ENCODE results near the gene DMD. TPM values are rescaled to one million over a fixed set of nuclear protein-coding genes. Genes with fewer than 3 reads are reported as not detected.

Gene DMD
- total and polyA plus RNA-seq, 2 of the 13 experiments (the other 11 are each of a cell fraction or from before 2014, with no cell fraction given): 17.6 to 25.9 TPM

- H3K9me3 ChIP-seq (ENCODE audit: low read length): no peaks in the 10 kb centered on the region
- no peak overlapping the region for H3K9ac ChIP-seq (ENCODE audit: insufficient read depth, low read depth, low read length)
- no peaks in the 10 kb centered on the region for H3K36me3 ChIP-seq (replicated peaks in 1 of 2; ENCODE audit: control insufficient read depth in 1 of 2, insufficient read depth in 2 of 2, low read length in 2 of 2)
- intact Hi-C loops (cut with micrococcal nuclease; ENCODE audit: unreplicated experiment): no loop called here
- WGBS (ENCODE audit: low lambda C conversion rate): 34% methylated on average over 5 of the region's 5 CpGs
- H3K79me2 ChIP-seq (ENCODE audit: insufficient read depth, low read length): no peaks in the 10 kb centered on the region
- no peak overlapping the region for H3K27ac ChIP-seq (ENCODE audit: extremely low read length, insufficient read depth, low read length)
- H3K4me3 ChIP-seq (replicated peaks in 1 of 3; ENCODE audit: insufficient read depth in 1 of 3, low read depth in 2 of 3, low read length in 3 of 3): no peak overlapping the region
- BruUV-seq (replicated peaks): no TSS peak
- no peaks in the 10 kb centered on the region for H3K27me3 ChIP-seq (ENCODE audit: control insufficient read depth in 1 of 2, insufficient read depth in 2 of 2, low read length in 2 of 2)
- TF ChIP-seq ZNF605 (CRISPR knock-in tag; IDR thresholded peaks at IDR 0.05) (no peak), ETV6 (CRISPR knock-in tag; conservative IDR thresholded peaks at IDR 0.05) (no peak), ZBTB33 (CRISPR knock-in tag; IDR thresholded peaks at IDR 0.05) (no peak), SMAD9 (CRISPR knock-in tag; IDR thresholded peaks at IDR 0.05) (no peak), ZMYM4 (CRISPR knock-in tag; IDR thresholded peaks at IDR 0.05) (no peak), ZNF83 (CRISPR knock-in tag; IDR thresholded peaks at IDR 0.05; ENCODE audit: borderline replicate concordance) (no peak), ZBTB43 (CRISPR knock-in tag; conservative IDR thresholded peaks at IDR 0.05) (no peak), KAT2B (IDR thresholded peaks at IDR 0.05; ENCODE audit: borderline replicate concordance, low read depth, low read length) (no peak), NFE2 (CRISPR knock-in tag; IDR thresholded peaks at IDR 0.05) (no peak), ZBTB7A (CRISPR knock-in tag; IDR thresholded peaks at IDR 0.05) (no peak), MEIS2 (CRISPR knock-in tag; IDR thresholded peaks at IDR 0.05) (no peak), ZZZ3 (CRISPR knock-in tag; IDR thresholded peaks at IDR 0.05; ENCODE audit: borderline replicate concordance) (no peak), ZBTB21 (CRISPR knock-in tag; IDR thresholded peaks at IDR 0.05) (no peak), ZNF333 (CRISPR knock-in tag; IDR thresholded peaks at IDR 0.05; ENCODE audit: borderline replicate concordance) (no peak)
- TF ChIP-seq, protein P1, sequence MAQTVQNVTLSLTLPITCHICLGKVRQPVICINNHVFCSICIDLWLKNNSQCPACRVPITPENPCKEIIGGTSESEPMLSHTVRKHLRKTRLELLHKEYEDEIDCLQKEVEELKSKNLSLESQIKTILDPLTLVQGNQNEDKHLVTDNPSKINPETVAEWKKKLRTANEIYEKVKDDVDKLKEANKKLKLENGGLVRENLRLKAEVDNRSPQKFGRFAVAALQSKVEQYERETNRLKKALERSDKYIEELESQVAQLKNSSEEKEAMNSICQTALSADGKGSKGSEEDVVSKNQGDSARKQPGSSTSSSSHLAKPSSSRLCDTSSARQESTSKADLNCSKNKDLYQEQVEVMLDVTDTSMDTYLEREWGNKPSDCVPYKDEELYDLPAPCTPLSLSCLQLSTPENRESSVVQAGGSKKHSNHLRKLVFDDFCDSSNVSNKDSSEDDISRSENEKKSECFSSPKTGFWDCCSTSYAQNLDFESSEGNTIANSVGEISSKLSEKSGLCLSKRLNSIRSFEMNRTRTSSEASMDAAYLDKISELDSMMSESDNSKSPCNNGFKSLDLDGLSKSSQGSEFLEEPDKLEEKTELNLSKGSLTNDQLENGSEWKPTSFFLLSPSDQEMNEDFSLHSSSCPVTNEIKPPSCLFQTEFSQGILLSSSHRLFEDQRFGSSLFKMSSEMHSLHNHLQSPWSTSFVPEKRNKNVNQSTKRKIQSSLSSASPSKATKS (CRISPR knock-in tag; IDR thresholded peaks at IDR 0.05): no peak
- in situ Hi-C loops (cut with HindIII; ENCODE audit: extremely low pct_ligation_motif_present, low pct_unique_long_range_greater_than_20kb): no loop called here
- CTCF ChIA-PET (ENCODE audit: low intra/inter-chr PET ratio, low total read pairs): no interaction called here
- DNase-seq (ENCODE audit: low spot score) (no peak), FAIRE-seq (no peak), ATAC-seq (no peak)
- H4K20me1 ChIP-seq (ENCODE audit: insufficient read depth, low read length): no peaks in the 10 kb centered on the region
- no peaks in the 10 kb centered on the region for H3K4me1 ChIP-seq (ENCODE audit: insufficient read depth, low read length)
- H3K4me2 ChIP-seq (ENCODE audit: low read depth, low read length): no peak overlapping the region
- POLR2A ChIA-PET: no interaction called here
- no peak overlapping the region for H2AFZ ChIP-seq (ENCODE audit: low read length)
These were observed 1495.7 kb downstream of the DMD start for GRCh38 chrX:31715675-31716074.

Measured in HepG2 (cell line).